H9 (cell line): ENCODE data around the gene KRTAP12-4. TPM values are rescaled to one million over a fixed set of nuclear protein-coding genes. Genes with fewer than 3 reads are reported as not detected.

Experiments
- DNase-seq: peaks from one replicate; pipeline ENCODE4 v3.0.0-alpha.2; 2017
- H2AFZ ChIP-seq: one replicate; pipeline ENCODE4 v1.6.1; 2013; ENCODE audit warnings: mild to moderate bottlenecking, low read length, control low read depth, moderate library complexity
- H2AK5ac ChIP-seq: 2 replicates; pipeline ENCODE4 v1.6.1; 2013; ENCODE audit warnings: low read length, control low read depth, mixed read lengths; ENCODE audit not compliant: insufficient read length
- H2BK120ac ChIP-seq: one replicate; pipeline ENCODE4 v1.6.1; 2013; ENCODE audit warnings: low read depth, mild to moderate bottlenecking, low read length, control low read depth, inconsistent platforms; ENCODE audit not compliant: poor library complexity, severe bottlenecking
- H2BK12ac ChIP-seq: 2 replicates; pipeline ENCODE4 v1.6.1; 2013; ENCODE audit warnings: low read length, control low read depth, mixed read lengths, low read depth; ENCODE audit not compliant: insufficient read length
- H2BK15ac ChIP-seq: 2 replicates; pipeline ENCODE4 v1.6.1; 2013; ENCODE audit warnings: low read depth, low read length, control low read depth
- H2BK20ac ChIP-seq: one replicate; pipeline ENCODE4 v1.6.1; 2013; ENCODE audit warnings: low read depth, mild to moderate bottlenecking, low read length, control low read depth, inconsistent platforms; ENCODE audit not compliant: poor library complexity, severe bottlenecking
- H2BK5ac ChIP-seq: 2 replicates; pipeline ENCODE4 v1.6.1; 2013; ENCODE audit warnings: low read length, control low read depth, mixed read lengths; ENCODE audit not compliant: insufficient read length
- H3K14ac ChIP-seq: 2 replicates; pipeline ENCODE4 v1.6.1; 2013; ENCODE audit warnings: low read length, control low read depth; ENCODE audit not compliant: insufficient read depth
- H3K18ac ChIP-seq: 2 replicates; pipeline ENCODE4 v1.6.1; 2013; ENCODE audit warnings: low read depth, mild to moderate bottlenecking, mixed read lengths, low read length, control low read depth; ENCODE audit not compliant: insufficient read length
- H3K23ac ChIP-seq: 2 replicates; pipeline ENCODE4 v1.6.1; 2013; ENCODE audit warnings: low read length, control low read depth, mixed read lengths, low read depth; ENCODE audit not compliant: insufficient read length
- H3K23me2 ChIP-seq: 2 replicates; pipeline ENCODE4 v1.6.1; 2013; ENCODE audit warnings: low read depth, mild to moderate bottlenecking, mixed read lengths, low read length, control low read depth; ENCODE audit not compliant: insufficient read length, poor library complexity, severe bottlenecking
- H3K27ac ChIP-seq: 2 replicates; pipeline ENCODE4 v1.5.1; 2013; ENCODE audit warnings: low read length, control low read depth, mixed read lengths, low read depth; ENCODE audit not compliant: insufficient read length
- H3K27me3 ChIP-seq: 2 replicates; pipeline ENCODE4 v1.6.1; 2013; ENCODE audit warnings: low read length, control low read depth, inconsistent platforms; ENCODE audit not compliant: insufficient read depth
- H3K4ac ChIP-seq: 2 replicates; pipeline ENCODE4 v1.6.1; 2013; ENCODE audit warnings: low read depth, mild to moderate bottlenecking, control low read depth, inconsistent platforms, low read length, moderate library complexity
- H3K4me1 ChIP-seq: 2 replicates; pipeline ENCODE4 v1.6.1; 2013; ENCODE audit warnings: low read length, control low read depth, inconsistent platforms; ENCODE audit not compliant: insufficient read depth
- H3K4me2 ChIP-seq: 2 replicates; pipeline ENCODE4 v1.6.1; 2013; ENCODE audit warnings: low read length, control low read depth, mixed read lengths; ENCODE audit not compliant: insufficient read length, insufficient read depth
- H3K56ac ChIP-seq: 2 replicates; pipeline ENCODE4 v1.6.1; 2013; ENCODE audit warnings: low read depth, mild to moderate bottlenecking, mixed read lengths, low read length, control low read depth; ENCODE audit not compliant: insufficient read length
- H3K79me1 ChIP-seq: 2 replicates; pipeline ENCODE4 v1.6.1; 2013; ENCODE audit warnings: low read depth, mild to moderate bottlenecking, moderate library complexity, low read length, control low read depth, inconsistent platforms; ENCODE audit not compliant: insufficient read depth, poor library complexity, severe bottlenecking
- H3K79me2 ChIP-seq: 2 replicates; pipeline ENCODE4 v1.6.1; 2013; ENCODE audit warnings: low read length, control low read depth, inconsistent platforms; ENCODE audit not compliant: insufficient read depth
- H3K9ac ChIP-seq: 2 replicates; pipeline ENCODE4 v1.6.1; 2013; ENCODE audit warnings: low read length, control low read depth, mixed read lengths; ENCODE audit not compliant: insufficient read length; ENCODE audit errors: extremely low read depth
- H3K9me3 ChIP-seq: one replicate; pipeline ENCODE4 v1.6.1; 2013; ENCODE audit warnings: low read depth, low read length, inconsistent platforms; ENCODE audit not compliant: control insufficient read depth
- H3T11ph ChIP-seq: one replicate; pipeline ENCODE4 v1.6.1; 2013; ENCODE audit warnings: mild to moderate bottlenecking, low read length, control low read depth, inconsistent platforms
- H4K20me1 ChIP-seq: one replicate; pipeline ENCODE4 v1.6.1; 2013; ENCODE audit not compliant: control insufficient read depth, insufficient read length, insufficient read depth
- H4K5ac ChIP-seq: 2 replicates; pipeline ENCODE4 v1.6.1; 2013; ENCODE audit warnings: low read depth, mild to moderate bottlenecking, mixed read lengths, low read length, control low read depth; ENCODE audit not compliant: insufficient read length
- H4K8ac ChIP-seq: replicated peaks from 2 replicates; pipeline ENCODE4 v1.6.1; 2013; ENCODE audit warnings: low read length, control low read depth, mixed read lengths, low read depth; ENCODE audit not compliant: insufficient read length
- H4K91ac ChIP-seq: 2 replicates; pipeline ENCODE4 v1.6.1; 2013; ENCODE audit warnings: low read depth, mild to moderate bottlenecking, moderate library complexity, mixed read lengths, low read length, control low read depth; ENCODE audit not compliant: insufficient read length
- H3K27ac Mint-ChIP-seq, 3 experiments: 2 replicates in 2 of 3; 3 replicates in 1 of 3; pipeline ENCODE4 v1.8.0; 2020 to 2021; ENCODE audit warnings: mixed read lengths in 3 of 3, mild to moderate bottlenecking in 1 of 3, moderate library complexity in 1 of 3
- H3K27me3 Mint-ChIP-seq: 2 replicates; pipeline ENCODE4 v1.8.0; 2021; ENCODE audit warnings: low read depth, mild to moderate bottlenecking, moderate library complexity, mixed read lengths
- H3K36me3 Mint-ChIP-seq, 3 experiments: 2 replicates in 2 of 3; 3 replicates in 1 of 3; pipeline ENCODE4 v1.8.0; 2020 to 2021; ENCODE audit warnings: low read depth in 3 of 3, mixed read lengths in 3 of 3; ENCODE audit not compliant: insufficient read depth in 1 of 3
- H3K4me1 Mint-ChIP-seq, 2 experiments: 2 replicates each; pipeline ENCODE4 v1.8.0; 2020; ENCODE audit warnings: mixed read lengths in 2 of 2
- H3K4me3 Mint-ChIP-seq, 2 experiments: 2 replicates in 1 of 2; 3 replicates in 1 of 2; pipeline ENCODE4 v1.8.0; 2020 to 2021; ENCODE audit warnings: mild to moderate bottlenecking in 2 of 2, mixed read lengths in 2 of 2, moderate library complexity in 1 of 2
- H3K9me3 Mint-ChIP-seq, 2 experiments: 2 replicates in 1 of 2; 3 replicates in 1 of 2; pipeline ENCODE4 v1.8.0; 2020; ENCODE audit warnings: mild to moderate bottlenecking in 2 of 2, mixed read lengths in 2 of 2, moderate library complexity in 1 of 2
- WGBS: extraction: QIAGEN DNeasy Blood & Tissue Kit; methylation state at CpG from one replicate; pipeline ENCODE4 v1.1.7; 2013; ENCODE audit warnings: missing lambda C conversion rate, low lambda C conversion rate, mixed read lengths; ENCODE audit not compliant: insufficient read length; ENCODE audit errors: extremely low coverage; 5-methylcytosine and 5-hydroxymethylcytosine counted together
- total RNA-seq: library from RNA; stranded (reverse); gene quantifications from 2 replicates; pipeline ENCODE4 v1.2.1, GENCODE V29; 2021
- TF ChIP-seq, protein P1 (sequence below): fragments of 200-600 bp; sonication (generic); conservative IDR thresholded peaks from 3 replicates; pipeline ENCODE4 v1.8.0; 2021; ENCODE audit warnings: antibody characterized with exemption, mild to moderate bottlenecking

The KRTAP12-4 gene
- total RNA-seq, 1 experiment from 2014 or later, result not detected

DNA sequence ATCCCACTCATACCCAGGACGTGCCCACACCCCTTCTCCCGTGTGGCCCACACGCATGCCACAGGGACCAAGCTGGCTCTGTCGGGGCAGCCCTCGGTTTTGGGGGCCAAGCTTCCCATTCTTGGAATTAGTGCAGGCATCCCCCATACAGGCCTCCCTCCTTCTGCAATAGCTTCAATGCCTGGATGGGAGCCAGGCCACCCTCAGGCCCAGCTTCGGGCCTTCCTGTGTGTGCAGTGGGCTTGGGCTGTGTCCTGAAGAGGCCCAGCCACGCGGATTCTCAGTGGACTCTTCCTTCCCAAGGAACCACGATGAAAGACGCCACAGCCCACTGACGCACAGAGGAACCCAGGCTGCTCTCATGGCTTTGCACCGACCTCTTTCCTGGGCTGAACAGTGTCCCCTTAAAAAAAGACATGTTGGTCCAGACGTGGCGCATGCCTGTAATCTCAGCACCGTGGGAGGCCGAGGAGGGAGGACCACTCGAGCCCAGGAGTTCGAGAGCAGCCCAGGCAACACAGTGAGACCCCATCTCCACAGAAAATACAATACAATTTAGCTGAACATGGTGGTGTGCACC lies 4.8 kb downstream of the KRTAP12-4 start:
- no peak overlapping the region for H3K4me2 ChIP-seq
- H3K4ac ChIP-seq, result no peak overlapping the region
- H3K27ac ChIP-seq, result no peak overlapping the region
- no peak overlapping the region for H4K91ac ChIP-seq
- no peak overlapping the region for H2BK120ac ChIP-seq
- no peaks in the 10 kb centered on the region for H3K9me3 ChIP-seq
- no peak overlapping the region for H2AFZ ChIP-seq
- no peak overlapping the region for H3K23ac ChIP-seq
- Mint-ChIP-seq H3K9me3 (peaks cover 15 to 19% of the 10 kb centered on the region in 2 experiments), H3K4me1 (peaks cover 14 to 20% of the 10 kb centered on the region in 2 experiments), H3K27ac (no peak overlapping the region; a peak in 1 of 7 replicates), H3K36me3 (peaks cover 11 to 16% (median 11%) of the 10 kb centered on the region in 3 experiments), H3K27me3 (peaks cover 15% of the 10 kb centered on the region), H3K4me3 (no peak overlapping the region)
- H2BK15ac ChIP-seq, result no peak overlapping the region
- WGBS, result no CpG with 5 or more reads among the region's 18 CpGs
- H2AK5ac ChIP-seq, result no peak overlapping the region
- no peaks in the 10 kb centered on the region for H3K4me1 ChIP-seq
- H3K79me2 ChIP-seq, result no peaks in the 10 kb centered on the region
- H3K56ac ChIP-seq, result no peak overlapping the region
- no peaks in the 10 kb centered on the region for H4K20me1 ChIP-seq
- H3T11ph ChIP-seq, result no peak overlapping the region
- no peak overlapping the region for H2BK12ac ChIP-seq
- no peak overlapping the region for H2BK20ac ChIP-seq
- H2BK5ac ChIP-seq, result no peak overlapping the region
- no peak overlapping the region for H3K18ac ChIP-seq
- H3K27me3 ChIP-seq, result no peaks in the 10 kb centered on the region
- no peak overlapping the region for H3K14ac ChIP-seq
- no peaks in the 10 kb centered on the region for H3K79me1 ChIP-seq
- peaks cover 2% of the 10 kb centered on the region for H3K23me2 ChIP-seq
- H4K8ac ChIP-seq, result no peak overlapping the region
- TF ChIP-seq, protein P1, sequence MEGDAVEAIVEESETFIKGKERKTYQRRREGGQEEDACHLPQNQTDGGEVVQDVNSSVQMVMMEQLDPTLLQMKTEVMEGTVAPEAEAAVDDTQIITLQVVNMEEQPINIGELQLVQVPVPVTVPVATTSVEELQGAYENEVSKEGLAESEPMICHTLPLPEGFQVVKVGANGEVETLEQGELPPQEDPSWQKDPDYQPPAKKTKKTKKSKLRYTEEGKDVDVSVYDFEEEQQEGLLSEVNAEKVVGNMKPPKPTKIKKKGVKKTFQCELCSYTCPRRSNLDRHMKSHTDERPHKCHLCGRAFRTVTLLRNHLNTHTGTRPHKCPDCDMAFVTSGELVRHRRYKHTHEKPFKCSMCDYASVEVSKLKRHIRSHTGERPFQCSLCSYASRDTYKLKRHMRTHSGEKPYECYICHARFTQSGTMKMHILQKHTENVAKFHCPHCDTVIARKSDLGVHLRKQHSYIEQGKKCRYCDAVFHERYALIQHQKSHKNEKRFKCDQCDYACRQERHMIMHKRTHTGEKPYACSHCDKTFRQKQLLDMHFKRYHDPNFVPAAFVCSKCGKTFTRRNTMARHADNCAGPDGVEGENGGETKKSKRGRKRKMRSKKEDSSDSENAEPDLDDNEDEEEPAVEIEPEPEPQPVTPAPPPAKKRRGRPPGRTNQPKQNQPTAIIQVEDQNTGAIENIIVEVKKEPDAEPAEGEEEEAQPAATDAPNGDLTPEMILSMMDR, result no peak
- DNase-seq, result no peak
- H4K5ac ChIP-seq, result no peak overlapping the region
- H3K9ac ChIP-seq, result no peak overlapping the region
